HUDEP-2 (cell line): ENCODE data around the gene RUFY2.

Experiments
- DNase-seq, 76 experiments: peaks; one replicate each; lab custom pipeline; 2025; ENCODE audit not compliant: unreplicated experiment in 76 of 76; lab: John Stamatoyannopoulos, UW

The RUFY2 gene

GRCh38 chr10:68364101-68364886, 42.8 kb downstream of the RUFY2 start:
- no peak for DNase-seq

DNA sequence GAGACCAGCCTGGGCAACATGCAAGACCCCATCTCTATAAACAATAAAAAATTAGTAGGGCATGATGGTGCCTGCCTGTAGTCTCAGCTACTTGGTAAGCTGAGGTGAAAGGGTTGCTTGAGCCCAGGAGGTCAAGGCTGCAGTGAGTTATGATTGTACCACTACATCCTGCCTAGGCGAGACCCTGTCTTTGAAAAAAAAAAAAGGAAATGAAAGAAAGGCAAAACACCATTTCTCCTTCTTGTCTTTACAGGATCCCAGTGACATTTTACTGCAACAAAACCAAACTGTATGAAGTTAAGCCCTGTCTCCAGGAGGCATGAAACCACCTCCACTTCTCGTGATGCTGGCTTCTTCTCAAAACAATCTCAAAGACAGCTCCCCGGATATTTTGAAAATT, 44.5 kb downstream of the RUFY2 start:
- DNase-seq: no peak

DNA sequence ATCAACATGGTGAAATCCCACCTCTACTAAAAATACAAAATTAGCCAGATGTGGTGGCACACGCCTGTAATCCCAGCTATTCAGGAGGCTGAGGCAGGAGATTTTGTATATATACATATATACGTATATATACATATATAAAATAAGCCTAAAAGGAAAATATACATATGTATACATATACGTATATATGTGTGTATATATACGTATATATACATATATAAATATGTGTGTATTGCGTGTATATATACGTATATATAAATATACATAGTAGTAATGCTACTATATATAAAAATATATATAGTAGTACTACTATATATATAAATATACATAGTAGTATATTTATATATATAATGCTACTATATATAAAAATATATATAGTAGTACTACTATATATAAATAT, 47.9 kb downstream of the RUFY2 start:
- DNase-seq: no peak

GRCh38 chr10:68353537-68353936, 53.5 kb downstream of the RUFY2 start:
- no peak for DNase-seq

- peak in 38 of 76 experiments; percentile 2 to 52 (median 24) for DNase-seq
Measured at GRCh38 chr10:68348265-68348741, 58.8 kb downstream of the RUFY2 start.

DNA sequence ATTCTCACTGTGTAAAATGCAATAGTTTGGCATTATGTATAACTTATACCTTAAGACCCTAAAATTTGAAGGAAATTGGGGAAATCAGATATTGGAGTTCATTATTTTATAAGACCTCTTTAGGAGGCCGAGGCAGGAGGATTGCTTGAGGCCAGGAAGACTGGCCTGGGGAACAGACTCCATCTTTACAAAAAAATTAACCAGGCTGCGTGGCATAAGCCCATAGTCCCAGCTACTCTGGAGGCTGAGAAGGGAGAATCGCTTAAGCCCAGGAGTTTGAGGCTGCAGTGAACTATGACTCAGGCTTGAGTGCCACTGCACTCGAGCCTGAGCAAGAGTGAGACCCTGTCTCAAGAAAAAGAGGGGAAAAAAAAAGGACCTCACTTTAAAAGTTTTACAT, 60.3 kb downstream of the RUFY2 start:
- no peak for DNase-seq

- no peak for DNase-seq
Measured at GRCh38 chr10:68345621-68346020, 61.5 kb downstream of the RUFY2 start.

GRCh38 chr10:68342909-68343516, 64.1 kb downstream of the RUFY2 start:
- DNase-seq: no peak

GRCh38 chr10:68340358-68341080, 66.6 kb downstream of the RUFY2 start:
- no peak for DNase-seq

- no peak for DNase-seq
Measured at GRCh38 chr10:68336754-68337351, 70.2 kb downstream of the RUFY2 start.

GRCh38 chr10:68334672-68335467, 72.2 kb downstream of the RUFY2 start:
- DNase-seq: peak in 2 of 76 experiments; percentile 17 to 19

GRCh38 chr10:68333440-68334431, 73.3 kb downstream of the RUFY2 start:
- DNase-seq: no peak

GRCh38 chr10:68333058-68333395, 74.0 kb downstream of the RUFY2 start:
- DNase-seq: no peak

DNA sequence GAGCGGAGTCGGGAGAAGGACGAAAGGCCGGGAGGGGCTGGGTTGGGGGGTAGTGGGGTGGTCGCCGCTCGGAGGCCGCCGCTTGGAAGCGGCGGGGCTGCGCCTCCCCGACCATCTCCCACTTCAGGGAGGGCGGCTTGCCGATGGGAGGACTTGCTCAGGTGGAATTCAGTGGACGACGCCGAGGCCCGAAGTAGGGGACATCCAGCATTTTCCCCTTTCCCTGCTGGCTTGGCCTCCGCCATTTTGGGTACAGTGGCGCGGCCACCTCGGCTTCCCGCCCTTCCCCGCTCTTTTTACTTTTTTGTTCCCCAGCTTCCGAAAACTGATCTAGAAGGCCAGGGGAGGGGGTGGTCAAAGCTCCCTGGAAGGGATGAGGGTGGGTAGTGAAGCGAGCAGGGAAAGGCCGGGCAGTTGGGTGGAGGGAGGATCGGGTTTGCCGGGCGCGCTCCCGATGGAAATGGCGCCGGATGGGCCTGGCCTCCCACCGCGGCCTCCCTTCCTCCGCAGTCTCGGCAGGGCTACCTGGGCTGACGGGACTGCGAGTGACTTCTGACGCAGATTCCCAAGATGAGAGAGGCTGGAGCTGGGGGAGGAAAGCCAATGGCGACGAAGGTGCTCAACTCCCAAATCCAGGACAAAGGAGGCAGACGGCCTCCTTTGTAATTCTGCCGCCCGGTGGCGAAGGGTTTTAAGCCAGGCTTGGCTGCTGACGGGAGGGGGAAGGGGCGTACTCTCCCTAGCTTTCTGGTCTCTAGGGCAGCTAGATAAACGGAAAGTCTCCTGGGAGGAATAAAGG, 74.6 kb downstream of the RUFY2 start, which contains the start of gene PBLD:
Gene PBLD (minus strand): TSS at position 670 of the 799 bp plus-strand sequence. CDS start 26,084 bp downstream, outside the sequence.
- DNase-seq: peak in 67 of 76 experiments; percentile 2 to 79 (median 47)

GRCh38 chr10:68331455-68332258, 75.4 kb downstream of the RUFY2 start, which contains the start of gene HNRNPH3:
HNRNPH3 (plus strand) TSS chr10:68332064; CDS start chr10:68337222, 5,158 bp downstream.
- peak in 75 of 76 experiments; percentile 69 to 97 (median 95) for DNase-seq

DNA sequence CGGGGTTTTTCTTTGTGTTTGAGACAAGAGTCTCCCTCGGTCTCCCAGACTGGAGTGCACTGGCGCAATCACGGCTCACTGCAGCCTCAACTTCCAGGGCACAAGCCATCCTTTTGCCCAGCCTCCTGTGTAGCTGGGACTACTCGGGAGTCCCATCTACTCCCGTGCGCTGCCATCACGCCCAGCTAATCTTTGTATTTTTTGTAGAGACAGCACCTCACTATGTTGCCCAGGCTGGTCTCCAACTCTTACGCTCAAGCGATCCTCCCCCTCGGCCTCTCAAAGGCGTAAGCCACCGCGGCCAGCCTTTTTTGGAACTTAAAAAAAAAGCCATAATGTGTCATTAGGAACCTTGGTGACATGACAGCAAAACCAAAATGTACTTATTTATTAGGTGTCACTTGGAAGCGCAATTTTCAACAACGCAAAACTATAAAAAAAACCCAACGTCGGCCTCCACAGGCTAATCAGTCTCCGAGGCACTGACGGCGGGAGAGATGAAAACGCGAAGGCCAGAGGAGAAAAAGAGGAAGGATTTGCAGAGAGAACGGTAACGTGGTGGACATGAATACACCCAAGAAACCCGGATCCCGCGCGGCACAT, 76.1 kb downstream of the RUFY2 start:
- DNase-seq: peak in 8 of 76 experiments; percentile 9 to 49 (median 38)

DNA sequence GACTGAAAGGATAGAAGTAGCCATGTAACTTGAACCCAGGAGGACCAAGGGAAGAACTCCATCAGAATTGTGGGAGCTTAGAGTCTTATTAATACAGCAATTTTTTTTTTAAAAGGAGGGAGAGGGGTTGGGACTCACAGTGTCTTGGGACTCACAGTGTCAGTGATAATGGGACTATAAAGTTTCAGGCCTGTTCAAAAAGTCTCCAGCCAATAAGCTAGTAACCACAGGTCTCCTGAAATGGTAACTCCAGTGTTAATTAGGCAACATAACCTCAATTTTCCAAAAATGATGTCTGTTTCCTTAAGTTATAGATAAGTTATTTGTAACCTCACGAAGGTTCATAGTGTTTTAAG, 77.6 kb downstream of the RUFY2 start:
- no peak for DNase-seq
